Testis (tissue), 3 donors: Measurements from ENCODE around the gene TRIOBP. TPM values are rescaled to one million over a fixed set of nuclear protein-coding genes. Genes with fewer than 3 reads are reported as not detected.
"Not testable (repeated sequence)": the region's sequence is repeated elsewhere in the genome, so short reads cannot be mapped to it uniquely, and the experiment has no call there.

Source experiments
- DNase-seq: peaks from one replicate; pipeline ENCODE4 v3.0.0-alpha.2; 2019
- H3K27ac ChIP-seq, 2 donors: fragments of 200-600 bp; sonication (generic); one replicate each; pipeline ENCODE4 v1.5.1; 2019
- H3K27me3 ChIP-seq: fragments of 200-600 bp; sonication (generic); one replicate; pipeline ENCODE4 v1.5.1; 2019
- H3K36me3 ChIP-seq: fragments of 200-600 bp; sonication (generic); one replicate; pipeline ENCODE4 v1.5.1; 2017; ENCODE audit warnings: low read depth; ENCODE audit errors: missing control alignments
- H3K4me1 ChIP-seq: fragments of 200-600 bp; sonication (generic); one replicate; pipeline ENCODE4 v1.5.1; 2019
- H3K4me3 ChIP-seq, 2 donors: fragments of 200-600 bp; sonication (generic); one replicate each; pipeline ENCODE4 v1.5.1; 2017 to 2019
- H3K9me3 ChIP-seq: fragments of 200-600 bp; sonication (generic); one replicate; pipeline ENCODE4 v1.5.1; 2017
- POLR2A ChIP-seq: fragments of 450-650 bp; IDR thresholded peaks from one replicate; pipeline ENCODE4 v1.6.1; 2017; ENCODE audit warnings: antibody characterized with exemption, mild to moderate bottlenecking, moderate library complexity
- WGBS, 2 donors: methylation state at CpG; one replicate each; pipeline ENCODE4 v1.1.5; 2018; 5-methylcytosine and 5-hydroxymethylcytosine counted together
- intact Hi-C: fragments of 100-400 bp; cut with DNase I; formaldehyde crosslinking; loops from one replicate; pipeline ENCODE4 v1.15.1; 2023; ENCODE audit warnings: low total_unique reads
- polyA plus RNA-seq: library from polyadenylated mRNA; stranded (reverse); fragments of 350-450 nt; fragmentation: Illumina TruSeq; extraction: RNeasy Lipid Tissue Mini Kit (QIAGEN cat#74804); gene quantifications from one replicate; pipeline ENCODE4 v1.2.3, GENCODE V29; 2014; ENCODE audit warnings: low read depth, low replicate concordance; ENCODE audit not compliant: insufficient read depth
- total RNA-seq, 2 donors: library from RNA; depleted of rRNA; stranded (reverse); fragments of >200 nt; gene quantifications; one replicate each; pipeline ENCODE4 v1.2.3, GENCODE V29; 2016
- TF ChIP-seq, protein P1 (sequence below), 3 experiments: fragments of 450-650 bp in 2 of 3; fragments of 200-600 bp in 1 of 3; sonication (generic) in 1 of 3; IDR thresholded peaks; one replicate each; pipeline ENCODE4 v1.5.1; 2016 to 2019; ENCODE audit warnings: antibody characterized with exemption in 3 of 3, mild to moderate bottlenecking in 2 of 3, moderate library complexity in 1 of 3

TRIOBP gene
- total and polyA plus RNA-seq, 3 donors from 2014 or later, result 52.9 to 80.2 (median 74.0) TPM

DNA sequence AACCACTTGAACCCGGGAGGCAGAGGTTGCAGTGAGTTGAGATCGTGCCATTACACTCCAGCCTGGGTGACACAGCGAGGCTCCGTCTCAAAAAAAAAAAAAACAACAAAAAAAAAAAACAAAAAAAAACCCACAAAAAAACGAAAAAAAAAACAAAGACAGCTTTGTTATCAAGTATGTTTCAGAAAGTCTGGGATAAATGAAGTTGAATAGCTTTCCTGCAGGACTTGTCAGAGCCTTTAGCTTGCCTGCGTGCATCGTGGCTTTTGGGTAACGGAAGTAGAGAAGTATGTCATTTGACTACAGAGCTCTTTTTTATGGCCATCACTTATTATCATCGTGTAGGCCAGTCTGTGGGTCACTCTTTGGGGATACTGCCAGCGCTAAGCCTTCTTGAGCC, 14.6 kb downstream of the TRIOBP start:
- WGBS, 2 donors, result 87 to 90% methylated on average over 10 of the region's 10 CpGs
- H3K4me1 ChIP-seq, result no peaks in the 10 kb centered on the region

DNA sequence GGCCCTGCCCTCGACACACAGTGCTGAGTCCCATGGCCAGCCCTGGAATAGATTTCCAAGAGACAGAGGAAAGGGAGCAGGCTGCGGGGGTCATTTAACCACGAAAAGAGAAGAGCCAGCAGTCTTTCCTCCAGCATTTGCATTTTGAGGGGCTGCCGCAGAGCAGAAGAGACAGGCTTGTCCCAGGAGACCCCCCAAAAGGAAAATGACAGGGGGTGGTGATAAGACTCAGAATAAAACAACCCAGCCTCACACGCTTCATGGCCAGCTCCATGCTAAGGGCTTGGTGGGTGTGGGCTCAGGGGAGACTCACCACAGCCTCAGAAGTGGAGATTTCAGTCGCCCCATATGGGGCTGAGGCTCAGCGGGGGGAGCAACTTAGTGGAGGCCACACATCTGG, 16.9 kb downstream of the TRIOBP start:
- intact Hi-C loops, result no loop called here
- WGBS, 2 donors, result 91 to 94% methylated on average over 7 of the region's 7 CpGs
- H3K9me3 ChIP-seq, result no peaks in the 10 kb centered on the region

More for the DNA sequence above, 14.6 kb downstream of the TRIOBP start:
- TF ChIP-seq, protein P1, sequence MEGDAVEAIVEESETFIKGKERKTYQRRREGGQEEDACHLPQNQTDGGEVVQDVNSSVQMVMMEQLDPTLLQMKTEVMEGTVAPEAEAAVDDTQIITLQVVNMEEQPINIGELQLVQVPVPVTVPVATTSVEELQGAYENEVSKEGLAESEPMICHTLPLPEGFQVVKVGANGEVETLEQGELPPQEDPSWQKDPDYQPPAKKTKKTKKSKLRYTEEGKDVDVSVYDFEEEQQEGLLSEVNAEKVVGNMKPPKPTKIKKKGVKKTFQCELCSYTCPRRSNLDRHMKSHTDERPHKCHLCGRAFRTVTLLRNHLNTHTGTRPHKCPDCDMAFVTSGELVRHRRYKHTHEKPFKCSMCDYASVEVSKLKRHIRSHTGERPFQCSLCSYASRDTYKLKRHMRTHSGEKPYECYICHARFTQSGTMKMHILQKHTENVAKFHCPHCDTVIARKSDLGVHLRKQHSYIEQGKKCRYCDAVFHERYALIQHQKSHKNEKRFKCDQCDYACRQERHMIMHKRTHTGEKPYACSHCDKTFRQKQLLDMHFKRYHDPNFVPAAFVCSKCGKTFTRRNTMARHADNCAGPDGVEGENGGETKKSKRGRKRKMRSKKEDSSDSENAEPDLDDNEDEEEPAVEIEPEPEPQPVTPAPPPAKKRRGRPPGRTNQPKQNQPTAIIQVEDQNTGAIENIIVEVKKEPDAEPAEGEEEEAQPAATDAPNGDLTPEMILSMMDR (IDR thresholded peaks at IDR 0.05), result no peak
- TF ChIP-seq POLR2A, result no peak
- no peaks in the 10 kb centered on the region for H3K36me3 ChIP-seq
- no peak for DNase-seq
- H3K4me3 ChIP-seq, result no peak overlapping the region
- intact Hi-C loops, result no loop called here
- no peak overlapping the region for H3K27ac ChIP-seq
- no peaks in the 10 kb centered on the region for H3K9me3 ChIP-seq
- no peaks in the 10 kb centered on the region for H3K27me3 ChIP-seq

DNA sequence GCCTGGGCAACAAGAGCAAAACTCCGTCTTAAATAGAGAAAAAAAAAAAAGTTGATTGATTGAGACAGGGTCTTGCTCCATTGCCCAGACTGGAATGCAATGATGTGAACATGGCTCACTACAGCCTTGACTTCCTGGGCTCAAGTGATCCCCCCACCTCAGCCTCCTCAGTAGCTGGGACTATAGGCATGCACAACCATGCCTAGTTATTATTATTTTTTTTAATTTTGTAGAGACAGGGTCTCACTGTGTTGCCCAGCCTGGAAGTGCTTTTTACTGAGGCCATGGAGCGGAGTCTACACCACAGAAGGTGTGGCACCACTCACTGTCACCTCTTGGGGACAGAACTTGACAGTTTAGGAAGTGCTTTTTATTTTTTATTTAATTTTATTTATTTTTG, 17.8 kb downstream of the TRIOBP start:
- TF ChIP-seq, protein P1 (IDR thresholded peaks at IDR 0.05), result no peak
- no peak for TF ChIP-seq POLR2A
- Histone ChIP-seq H3K27me3 (no peaks in the 10 kb centered on the region), H3K36me3 (no peaks in the 10 kb centered on the region), H3K4me1 (no peaks in the 10 kb centered on the region), H3K9me3 (no peaks in the 10 kb centered on the region), H3K4me3 (no peak overlapping the region), H3K27ac (no peak overlapping the region)
- intact Hi-C loops, result no loop called here
- 95 to 98% methylated on average over 2 of the region's 2 CpGs for WGBS, 2 donors
- DNase-seq, result no peak

More for the DNA sequence above, 16.9 kb downstream of the TRIOBP start:
- no peak overlapping the region for H3K27ac ChIP-seq
- H3K4me1 ChIP-seq, result no peaks in the 10 kb centered on the region
- no peak overlapping the region for H3K4me3 ChIP-seq
- H3K36me3 ChIP-seq, result no peaks in the 10 kb centered on the region
- DNase-seq, result no peak
- TF ChIP-seq POLR2A, result no peak
- TF ChIP-seq, protein P1 (IDR thresholded peaks at IDR 0.05), result no peak
- no peaks in the 10 kb centered on the region for H3K27me3 ChIP-seq

DNA sequence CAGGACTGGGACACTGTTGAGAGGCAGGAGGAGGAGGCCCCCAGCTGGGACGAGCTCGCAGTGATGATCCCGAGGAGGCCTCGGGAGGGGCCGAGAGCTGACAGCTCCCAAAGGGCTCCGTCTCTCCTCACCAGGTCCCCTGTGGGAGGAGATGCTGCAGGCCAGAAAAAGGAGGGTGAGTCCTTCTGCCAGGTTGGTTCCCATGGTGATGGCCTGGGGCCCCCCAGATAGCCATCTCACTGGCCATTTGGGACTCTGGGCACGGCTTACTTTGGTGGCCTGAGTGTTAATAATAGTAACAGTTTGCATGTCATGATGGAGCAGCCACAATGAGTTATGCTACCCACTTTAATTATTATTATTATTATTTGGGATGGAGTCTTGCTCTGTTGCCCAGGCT, 18.9 kb downstream of the TRIOBP start:
- no peaks in the 10 kb centered on the region for H3K27me3 ChIP-seq
- H3K27ac ChIP-seq, result no peak overlapping the region
- no peaks in the 10 kb centered on the region for H3K9me3 ChIP-seq
- intact Hi-C loops, result no loop called here
- no peak for DNase-seq
- TF ChIP-seq, protein P1 (IDR thresholded peaks at IDR 0.05), result no peak
- no peak for TF ChIP-seq POLR2A
- no peak overlapping the region for H3K4me3 ChIP-seq
- no peaks in the 10 kb centered on the region for H3K4me1 ChIP-seq
- 70 to 84% methylated on average over 7 of the region's 7 CpGs for WGBS, 2 donors
- no peaks in the 10 kb centered on the region for H3K36me3 ChIP-seq

DNA sequence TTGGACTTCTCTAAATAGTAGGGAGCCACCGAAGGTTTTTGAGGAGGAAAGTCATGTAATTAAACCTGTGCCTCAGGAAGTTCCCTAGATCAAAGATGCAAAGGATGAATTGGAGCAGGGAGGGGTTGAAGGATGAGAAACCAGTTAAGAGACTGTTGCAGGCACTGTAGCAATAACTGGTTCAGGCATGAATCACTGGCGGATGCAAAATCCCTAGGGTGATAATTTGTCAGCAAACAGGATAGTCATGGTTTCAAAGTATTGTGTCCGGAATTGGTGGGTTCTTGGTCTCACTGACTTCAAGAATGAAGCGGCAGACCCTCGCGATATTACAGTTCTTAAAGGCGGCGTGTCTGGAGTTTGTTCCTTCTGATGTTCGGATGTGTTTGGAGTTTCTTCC, 19.9 kb downstream of the TRIOBP start:
- Histone ChIP-seq H3K36me3 (no peaks in the 10 kb centered on the region), H3K27me3 (no peaks in the 10 kb centered on the region), H3K9me3 (no peaks in the 10 kb centered on the region), H3K4me1 (no peaks in the 10 kb centered on the region), H3K4me3 (no peak overlapping the region), H3K27ac (no peak overlapping the region)
- TF ChIP-seq POLR2A, result no peak
- TF ChIP-seq, protein P1 (IDR thresholded peaks at IDR 0.05), result no peak
- WGBS, 2 donors, result 90 to 95% methylated on average over 9 of the region's 9 CpGs
- intact Hi-C loops, result no loop called here
- DNase-seq, result no peak

DNA sequence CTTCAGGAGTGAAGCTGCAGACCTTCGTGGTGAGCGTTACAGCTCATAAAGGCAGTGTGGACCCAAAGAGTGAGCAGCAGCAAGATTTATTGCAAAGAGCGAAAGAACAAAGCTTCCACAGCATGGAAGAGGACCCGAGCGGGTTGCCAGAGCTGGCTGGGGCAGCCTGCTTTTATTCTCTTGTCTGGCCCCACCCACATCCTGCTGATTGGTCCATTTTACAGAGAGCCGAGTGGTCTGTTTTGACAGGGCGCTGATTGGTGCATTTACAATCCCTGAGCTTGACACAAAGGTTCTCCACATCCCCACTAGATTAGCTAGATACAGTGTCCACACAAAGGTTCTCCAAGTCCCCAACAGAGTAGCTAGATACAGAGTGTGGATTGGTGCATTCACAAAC, 20.4 kb downstream of the TRIOBP start:
- H3K36me3 ChIP-seq, H3K27me3 ChIP-seq, H3K4me1 ChIP-seq, intact Hi-C loops, H3K9me3 ChIP-seq, H3K27ac ChIP-seq: not testable (repeated sequence)
- 77 to 83% methylated on average over 7 of the region's 7 CpGs for WGBS, 2 donors
- DNase-seq, result peak; percentile 33
- H3K4me3 ChIP-seq, result peak overlapping the region in 1 of 2 donors; percentile 39

DNA sequence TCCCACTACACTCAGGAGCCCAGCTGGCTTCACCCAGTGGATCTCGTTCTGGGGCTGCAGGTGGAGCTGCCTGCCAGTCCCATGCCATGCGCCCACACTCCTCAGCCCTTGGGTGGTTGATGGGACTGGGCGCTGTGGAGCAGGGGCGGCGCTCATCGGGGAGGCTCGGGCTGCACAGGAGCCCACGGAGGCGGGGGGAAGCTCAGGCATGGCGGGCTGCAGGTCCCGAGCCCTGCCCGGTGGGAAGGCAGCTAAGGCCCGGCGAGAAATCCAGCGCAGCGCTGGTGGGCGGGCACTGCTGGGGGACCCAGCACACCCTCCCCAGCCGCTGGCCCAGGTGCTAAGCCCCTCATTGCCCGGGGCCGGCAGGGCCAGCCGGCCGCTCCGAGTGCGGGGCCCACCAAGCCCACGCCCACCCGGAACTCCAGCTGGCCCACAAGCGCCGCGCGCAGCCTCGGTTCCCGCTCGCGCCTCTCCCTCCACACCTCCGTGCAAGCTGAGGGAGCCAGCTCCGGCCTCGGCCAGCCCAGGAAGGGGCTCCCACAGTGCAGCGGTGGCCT, 21.0 kb downstream of the TRIOBP start:
- H3K4me3 ChIP-seq, result peak overlapping the region in 1 of 2 donors; percentile 39
- 65 to 85% methylated on average over 17 to 32 of the region's 38 CpGs for WGBS, 2 donors
- H3K9me3 ChIP-seq, H3K36me3 ChIP-seq, H3K27ac ChIP-seq, H3K4me1 ChIP-seq, DNase-seq, intact Hi-C loops, H3K27me3 ChIP-seq: not testable (repeated sequence)
